ENCODE measurements around the gene PHACTR3.

DNA sequence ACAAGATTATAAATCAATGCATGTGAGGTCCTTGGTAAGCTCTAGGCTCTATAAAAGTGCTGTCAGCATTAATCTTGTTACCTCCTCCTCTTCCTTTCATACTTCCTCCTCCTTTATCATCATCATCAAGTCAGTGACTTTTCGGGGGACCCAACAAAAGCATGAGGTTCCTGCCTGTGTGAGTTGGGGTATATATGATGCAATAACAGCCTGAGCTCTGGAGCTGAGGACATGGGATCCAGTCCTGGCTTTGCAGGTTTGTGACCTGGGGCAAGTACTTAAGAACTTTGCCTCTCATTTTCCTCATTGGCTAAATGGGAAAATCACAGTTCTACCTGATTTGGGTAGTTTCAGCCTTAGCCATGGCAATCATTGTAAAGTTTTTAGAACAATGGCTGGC is 7.1 kb upstream of the PHACTR3 start:
- TF ChIP-seq CTCF (IDR thresholded peaks at IDR 0.05) (no peak), EP300 (IDR thresholded peaks at IDR 0.05) (no peak), POLR2A (IDR thresholded peaks at IDR 0.05) (no peak)

Data from tibial nerve (tissue), 4 donors.